Neuronal stem cell (in vitro differentiated cells): Measurements from ENCODE around the gene AIFM2.

Experiments used
- DNase-seq: peaks from one replicate; pipeline ENCODE4 v3.0.0-alpha.2; 2013; ENCODE audit warnings: low spot score
- H2AFZ ChIP-seq: one replicate; pipeline ENCODE4 v1.6.1; 2013; ENCODE audit warnings: mild to moderate bottlenecking, low read length, inconsistent platforms
- H2AK5ac ChIP-seq: 2 replicates; pipeline ENCODE4 v1.6.1; 2013; ENCODE audit warnings: low read depth, mild to moderate bottlenecking, inconsistent platforms, low read length, moderate library complexity, mixed read lengths
- H2BK120ac ChIP-seq: 2 replicates; pipeline ENCODE4 v1.6.1; 2013; ENCODE audit warnings: low read depth, mild to moderate bottlenecking, inconsistent platforms, low read length, moderate library complexity, mixed read lengths
- H2BK12ac ChIP-seq: one replicate; pipeline ENCODE4 v1.6.1; 2013; ENCODE audit warnings: low read length, inconsistent platforms
- H2BK15ac ChIP-seq: 2 replicates; pipeline ENCODE4 v1.6.1; 2013; ENCODE audit warnings: mild to moderate bottlenecking, low read length, inconsistent platforms, mixed read lengths
- H2BK5ac ChIP-seq: one replicate; pipeline ENCODE4 v1.6.1; 2013; ENCODE audit warnings: inconsistent platforms, mild to moderate bottlenecking, low read length, moderate library complexity
- H3K14ac ChIP-seq: one replicate; pipeline ENCODE4 v1.6.1; 2013; ENCODE audit warnings: low read length, inconsistent platforms
- H3K18ac ChIP-seq: 2 replicates; pipeline ENCODE4 v1.6.1; 2013; ENCODE audit warnings: low read length, inconsistent platforms
- H3K23ac ChIP-seq: 2 replicates; pipeline ENCODE4 v1.6.1; 2013; ENCODE audit warnings: low read depth, mild to moderate bottlenecking, mixed read lengths, low read length, inconsistent platforms; ENCODE audit not compliant: poor library complexity
- H3K27ac ChIP-seq: replicated peaks from 3 replicates; pipeline ENCODE4 v1.5.1; 2013; ENCODE audit warnings: low read length, inconsistent platforms
- H3K27me3 ChIP-seq, 3 experiments: 2 replicates each; pipeline ENCODE4 v1.6.1; 2013; ENCODE audit warnings: low read length in 3 of 3, mild to moderate bottlenecking in 2 of 3, inconsistent platforms in 1 of 3, low read depth in 1 of 3, mixed read lengths in 1 of 3, moderate library complexity in 1 of 3; ENCODE audit not compliant: control insufficient read depth in 3 of 3, insufficient read depth in 3 of 3
- H3K36me3 ChIP-seq, 2 donors: replicated peaks in 1 of 2; 2 replicates each; pipeline ENCODE4 v1.6.1; 2013; ENCODE audit warnings: low read length in 2 of 2; ENCODE audit not compliant: control insufficient read depth in 2 of 2, insufficient read depth in 2 of 2
- H3K4ac ChIP-seq: 2 replicates; pipeline ENCODE4 v1.6.1; 2013; ENCODE audit warnings: inconsistent platforms, mild to moderate bottlenecking, low read length, moderate library complexity
- H3K4me1 ChIP-seq, 2 donors: 1 replicate in 1 of 2; 2 replicates in 1 of 2; pipeline ENCODE4 v1.6.1; 2013; ENCODE audit warnings: low read length in 2 of 2, low read depth in 1 of 2; ENCODE audit not compliant: control insufficient read depth in 2 of 2, insufficient read depth in 1 of 2
- H3K4me2 ChIP-seq: one replicate; pipeline ENCODE4 v1.6.1; 2013; ENCODE audit warnings: mild to moderate bottlenecking, low read length, inconsistent platforms; ENCODE audit not compliant: insufficient read depth, poor library complexity, severe bottlenecking
- H3K4me3 ChIP-seq, 2 donors: 2 replicates each; pipeline ENCODE4 v1.5.1; 2013; ENCODE audit warnings: low read length in 2 of 2, mild to moderate bottlenecking in 2 of 2, inconsistent platforms in 1 of 2, moderate library complexity in 1 of 2
- H3K79me1 ChIP-seq: one replicate; pipeline ENCODE4 v1.6.1; 2013; ENCODE audit warnings: low read depth, mild to moderate bottlenecking, inconsistent platforms, low read length, moderate library complexity
- H3K9ac ChIP-seq: one replicate; pipeline ENCODE4 v1.6.1; 2013; ENCODE audit warnings: mild to moderate bottlenecking, low read depth, low read length, inconsistent platforms; ENCODE audit not compliant: poor library complexity
- H3K9me3 ChIP-seq, 2 donors: replicated peaks in 1 of 2; 2 replicates each; pipeline versions ENCODE3 to v1.6.1; 2013; ENCODE audit warnings: low read length in 2 of 2, mild to moderate bottlenecking in 2 of 2, inconsistent platforms in 1 of 2, low read depth in 1 of 2, mixed read lengths in 1 of 2, moderate library complexity in 1 of 2; ENCODE audit not compliant: control insufficient read depth in 2 of 2, insufficient read depth in 1 of 2
- H4K8ac ChIP-seq: one replicate; pipeline ENCODE4 v1.6.1; 2013; ENCODE audit warnings: low read depth, mild to moderate bottlenecking, inconsistent platforms, low read length, moderate library complexity
- H4K91ac ChIP-seq: one replicate; pipeline ENCODE4 v1.6.1; 2013; ENCODE audit warnings: low read length, low read depth, mild to moderate bottlenecking, inconsistent platforms; ENCODE audit not compliant: poor library complexity
- WGBS, 2 donors: extraction: QIAGEN DNeasy Blood & Tissue Kit; methylation state at CpG; one replicate each; pipeline ENCODE4 v1.1.7; 2013; ENCODE audit warnings: missing lambda C conversion rate in 2 of 2, mixed read lengths in 1 of 2; ENCODE audit not compliant: insufficient read length in 2 of 2, insufficient replicate concordance in 1 of 2; ENCODE audit errors: extremely low coverage in 2 of 2; 5-methylcytosine and 5-hydroxymethylcytosine counted together

The AIFM2 gene

DNA sequence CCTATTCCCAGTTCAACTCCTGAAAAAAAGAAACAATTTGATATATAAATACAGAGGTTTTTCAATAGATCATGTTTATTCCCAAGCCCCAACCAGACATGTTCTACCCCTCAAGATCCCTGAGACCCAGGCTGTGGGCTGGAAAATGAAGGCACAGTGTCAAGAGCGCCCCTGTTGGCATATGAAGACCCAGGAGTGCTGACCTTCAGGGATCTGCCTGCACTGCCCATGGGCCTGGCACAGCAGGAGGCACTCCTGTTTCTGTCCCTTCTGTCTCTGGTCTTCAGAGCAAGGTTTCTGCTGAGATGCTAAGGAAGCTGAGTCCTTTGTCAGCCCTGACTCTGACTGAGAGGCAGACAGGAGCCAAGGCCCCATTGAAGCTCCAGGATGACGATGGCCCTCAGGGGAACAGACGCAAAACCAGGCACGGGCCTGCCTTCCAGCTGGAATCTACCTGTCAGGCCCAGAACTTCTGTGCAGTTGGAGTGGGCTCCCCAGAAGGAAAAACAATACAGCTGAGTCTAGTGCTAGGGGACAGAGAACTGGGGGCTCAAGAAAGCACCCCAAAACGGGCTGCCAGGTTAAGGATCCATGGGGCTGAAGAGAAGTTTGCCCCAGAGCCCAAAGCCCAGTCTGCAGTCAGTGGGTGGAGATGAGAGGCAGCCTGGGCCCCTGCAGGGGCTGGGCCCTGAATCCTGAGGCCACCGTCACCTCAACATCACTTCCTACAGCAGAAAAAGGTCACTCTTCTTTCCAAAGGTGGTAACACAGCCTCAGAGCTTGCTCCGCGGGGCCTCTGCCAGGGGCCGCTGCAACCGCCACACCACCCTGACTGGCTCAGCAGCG, 6.7 kb upstream of the AIFM2 start:
- WGBS, 2 donors = no CpG with 5 or more reads among the region's 11 CpGs
- no peak overlapping the region for H3K4ac ChIP-seq
- H2BK12ac ChIP-seq = no peak overlapping the region
- H2AK5ac ChIP-seq = no peak overlapping the region
- no peak overlapping the region for H2BK5ac ChIP-seq
- no peak overlapping the region for H4K91ac ChIP-seq
- H3K23ac ChIP-seq = peak overlapping the region; percentile 29
- H2AFZ ChIP-seq = no peak overlapping the region
- no peak overlapping the region for H2BK15ac ChIP-seq
- H3K9ac ChIP-seq = no peak overlapping the region
- peaks cover 0 to 8% (median 2%) of the 10 kb centered on the region in 3 experiments for H3K27me3 ChIP-seq
- no peak overlapping the region for H4K8ac ChIP-seq
- peaks cover 0 to 2% of the 10 kb centered on the region in 2 donors for H3K36me3 ChIP-seq
- H3K27ac ChIP-seq = no peak overlapping the region
- H3K4me2 ChIP-seq = no peak overlapping the region
- no peaks in the 10 kb centered on the region for H3K9me3 ChIP-seq
- no peak overlapping the region for H2BK120ac ChIP-seq
- DNase-seq = no peak
- no peak overlapping the region for H3K18ac ChIP-seq
- no peaks in the 10 kb centered on the region for H3K79me1 ChIP-seq
- no peak overlapping the region for H3K14ac ChIP-seq
- H3K4me3 ChIP-seq = no peak overlapping the region
- no peaks in the 10 kb centered on the region for H3K4me1 ChIP-seq

DNA sequence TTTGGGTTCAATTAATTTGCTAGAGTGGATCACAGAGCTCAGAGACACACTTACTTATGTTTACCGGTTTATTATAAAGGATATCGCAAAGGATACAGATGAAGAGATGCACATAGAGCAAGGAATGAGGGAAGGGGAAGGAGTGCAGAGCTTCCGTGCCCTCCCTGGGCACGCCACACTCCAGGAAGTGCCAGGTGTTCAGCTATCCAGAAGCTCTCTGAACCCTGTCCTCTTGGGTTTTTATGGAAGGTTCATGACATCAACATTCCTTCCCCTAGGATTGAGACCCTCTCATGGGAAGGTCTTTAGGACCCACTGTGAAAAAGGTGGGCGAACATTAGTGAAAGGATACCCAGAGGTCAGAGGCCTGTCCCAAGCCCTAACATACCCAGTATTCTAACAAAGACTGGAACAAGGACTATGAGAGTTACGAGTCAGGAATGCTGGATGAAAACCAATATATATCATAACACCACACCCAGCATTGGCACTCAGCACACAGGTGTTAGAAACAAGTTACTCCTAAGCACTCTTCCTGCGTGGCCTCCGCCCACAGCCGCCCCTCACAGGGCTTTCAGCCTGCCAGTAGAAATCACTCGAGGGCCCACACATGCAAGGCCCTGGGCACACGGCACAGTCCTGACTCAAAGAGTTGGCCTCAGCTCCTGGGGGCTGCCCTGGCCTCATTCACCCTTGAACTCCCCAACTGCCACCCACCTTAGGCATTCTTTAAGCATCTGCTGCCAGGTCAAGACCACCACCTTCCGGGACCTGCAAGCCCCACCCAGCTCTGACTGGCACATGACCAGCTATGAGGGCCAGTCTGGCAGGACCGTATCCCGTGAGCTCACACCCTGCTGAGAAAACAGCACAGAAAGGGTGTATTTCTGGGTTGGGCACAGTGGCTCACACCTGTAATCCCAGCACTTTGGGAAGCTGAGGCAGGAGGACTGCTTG, 5.6 kb upstream of the AIFM2 start:
- Histone ChIP-seq H3K4me1 (peaks cover 0 to under 1% of the 10 kb centered on the region in 2 donors), H2BK12ac (no peak overlapping the region), H3K4me2 (no peak overlapping the region), H2BK5ac (no peak overlapping the region), H2AK5ac (no peak overlapping the region), H4K8ac (no peak overlapping the region), H3K23ac (no peak overlapping the region), H3K27me3 (peaks cover 2 to 17% (median 8%) of the 10 kb centered on the region in 3 experiments), H3K27ac (no peak overlapping the region), H3K4me3 (peak overlapping the region in 1 of 2 donors; percentile 48), H4K91ac (no peak overlapping the region), H2BK15ac (no peak overlapping the region), H2BK120ac (no peak overlapping the region), H3K4ac (no peak overlapping the region), H3K9me3 (no peaks in the 10 kb centered on the region), H3K79me1 (no peaks in the 10 kb centered on the region), H3K18ac (no peak overlapping the region), H3K14ac (no peak overlapping the region), H2AFZ (no peak overlapping the region), H3K36me3 (peaks cover 0 to 2% of the 10 kb centered on the region in 2 donors), H3K9ac (peak overlapping the region; percentile 60)
- WGBS, 2 donors = no CpG with 5 or more reads among the region's 14 CpGs
- DNase-seq = no peak

DNA sequence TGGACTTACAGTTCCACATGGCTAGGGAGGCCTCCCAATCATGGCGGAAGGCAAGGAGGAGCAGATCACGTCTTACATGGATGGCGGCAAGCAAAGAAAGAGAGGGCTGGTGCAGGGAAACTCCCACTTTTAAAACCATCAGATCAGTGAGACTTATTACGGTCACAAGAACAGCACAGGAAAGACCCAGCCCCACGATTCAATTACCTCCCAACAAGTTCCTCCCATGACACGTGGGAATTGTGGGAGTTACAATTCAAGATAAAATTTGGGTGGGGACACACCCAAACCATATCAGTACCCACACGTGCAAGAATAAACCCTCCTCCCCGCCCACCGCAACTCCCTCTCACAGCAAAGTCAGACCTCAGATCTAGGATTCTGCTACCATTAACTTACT, 4.5 kb upstream of the AIFM2 start:
- Histone ChIP-seq H3K23ac (no peak overlapping the region), H2BK12ac (no peak overlapping the region), H3K36me3 (peaks cover 0 to 2% of the 10 kb centered on the region in 2 donors), H3K9ac (no peak overlapping the region), H2AFZ (no peak overlapping the region), H3K4me3 (no peak overlapping the region), H3K27me3 (peaks cover 4 to 27% (median 19%) of the 10 kb centered on the region in 3 experiments), H3K79me1 (no peaks in the 10 kb centered on the region), H2BK5ac (no peak overlapping the region), H3K18ac (no peak overlapping the region), H3K14ac (no peak overlapping the region), H4K91ac (no peak overlapping the region), H2BK15ac (no peak overlapping the region), H4K8ac (no peak overlapping the region), H3K27ac (no peak overlapping the region), H3K9me3 (no peaks in the 10 kb centered on the region), H2AK5ac (no peak overlapping the region), H2BK120ac (no peak overlapping the region), H3K4me2 (no peak overlapping the region), H3K4ac (no peak overlapping the region), H3K4me1 (peaks cover 0 to 3% of the 10 kb centered on the region in 2 donors)
- no CpG with 5 or more reads among the region's 9 CpGs for WGBS, 2 donors
- DNase-seq = no peak

DNA sequence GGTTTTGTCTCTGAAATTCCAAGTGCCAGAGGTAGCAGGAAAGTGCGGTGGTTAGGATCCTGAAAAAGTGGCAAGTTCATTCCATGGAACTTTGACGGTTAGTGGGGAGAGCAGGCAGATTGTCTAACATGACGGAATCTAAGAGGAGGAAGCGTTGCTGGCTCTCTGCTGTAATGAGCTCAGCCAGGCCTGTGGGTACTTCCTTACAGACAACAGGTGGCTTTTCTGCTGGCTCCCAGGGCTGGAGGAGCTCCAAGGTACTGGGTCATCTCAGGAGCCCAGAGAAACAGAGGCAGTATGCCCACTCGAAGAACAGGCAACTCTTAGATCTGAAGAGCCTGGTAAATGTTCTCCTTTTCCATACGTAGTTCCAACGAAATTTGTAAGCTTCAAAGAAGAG, 3.1 kb upstream of the AIFM2 start:
- Histone ChIP-seq H3K18ac (no peak overlapping the region), H3K9me3 (no peaks in the 10 kb centered on the region), H2BK5ac (no peak overlapping the region), H3K27me3 (peaks cover 4 to 41% (median 31%) of the 10 kb centered on the region in 3 experiments), H3K23ac (no peak overlapping the region), H2BK15ac (no peak overlapping the region), H2BK12ac (no peak overlapping the region), H3K4ac (no peak overlapping the region), H2BK120ac (no peak overlapping the region), H3K79me1 (no peaks in the 10 kb centered on the region), H2AFZ (no peak overlapping the region), H3K14ac (no peak overlapping the region), H3K36me3 (peaks cover 0 to 2% of the 10 kb centered on the region in 2 donors), H4K91ac (no peak overlapping the region), H3K27ac (no peak overlapping the region), H2AK5ac (no peak overlapping the region), H3K4me1 (peaks cover 0 to 3% of the 10 kb centered on the region in 2 donors), H3K4me2 (no peak overlapping the region), H3K9ac (no peak overlapping the region), H4K8ac (no peak overlapping the region), H3K4me3 (no peak overlapping the region)
- DNase-seq = no peak
- no CpG with 5 or more reads among the region's 7 CpGs for WGBS, 2 donors
